SHP77 (cell line): ENCODE measurements around the gene HMGN1.

Source experiments
- DNase-seq, 2 experiments: peaks; one replicate each; lab custom pipeline; 2025; lab: John Stamatoyannopoulos, UW

HMGN1 gene

GRCh38 chr21:39332175-39332574 is 16.7 kb downstream of the HMGN1 start:
- no peak for DNase-seq

GRCh38 chr21:39330001-39330400 is 18.9 kb downstream of the HMGN1 start:
- DNase-seq = no peak

- no peak for DNase-seq
These were observed 21.2 kb downstream of the HMGN1 start for GRCh38 chr21:39327727-39328126.

GRCh38 chr21:39326607-39327307 is 22.1 kb downstream of the HMGN1 start:
- DNase-seq = no peak

- DNase-seq = no peak
These were observed 23.4 kb downstream of the HMGN1 start for GRCh38 chr21:39325458-39325857.

GRCh38 chr21:39321424-39321823 is 27.5 kb downstream of the HMGN1 start:
- DNase-seq = no peak

GRCh38 chr21:39319814-39320332 is 29.0 kb downstream of the HMGN1 start:
- DNase-seq = no peak

- DNase-seq = no peak
These were observed 29.6 kb downstream of the HMGN1 start for GRCh38 chr21:39319251-39319756.

- DNase-seq = no peak
These were observed 30.6 kb downstream of the HMGN1 start for GRCh38 chr21:39318091-39318959.

- no peak for DNase-seq
These were observed 31.5 kb downstream of the HMGN1 start for GRCh38 chr21:39317134-39318090.

- no peak for DNase-seq
These were observed 32.2 kb downstream of the HMGN1 start for GRCh38 chr21:39316729-39317128.

- DNase-seq = no peak
These were observed 33.1 kb downstream of the HMGN1 start for GRCh38 chr21:39315603-39316445.

- peak; percentile 43 to 54 for DNase-seq
These were observed 34.5 kb downstream of the HMGN1 start for GRCh38 chr21:39314143-39315027.

GRCh38 chr21:39313571-39314142 is 35.2 kb downstream of the HMGN1 start, which contains the start of gene BRWD1:
Gene BRWD1, minus strand, starts transcription at chr21:39313632. Its CDS starts 141 bp downstream, at chr21:39313491.
- DNase-seq = peak; percentile 57 to 92

- DNase-seq = no peak
These were observed 35.8 kb downstream of the HMGN1 start for GRCh38 chr21:39313042-39313570.

- DNase-seq = peak; percentile 70 to 78
These were observed 36.5 kb downstream of the HMGN1 start for GRCh38 chr21:39312112-39313041.

- DNase-seq = no peak
These were observed 37.7 kb downstream of the HMGN1 start for GRCh38 chr21:39311164-39311563.

- DNase-seq = no peak
These were observed 41.4 kb downstream of the HMGN1 start for GRCh38 chr21:39307466-39307865.
